H1 (cell line): ENCODE data around the gene PRDM5. TPM values are rescaled to one million over a fixed set of nuclear protein-coding genes. Genes with fewer than 3 reads are reported as not detected.

Experiments used
- HDAC2 ChIP-seq, 2 experiments: fragments of 300-600 bp in 1 of 2; sonication (generic) in 1 of 2; IDR thresholded peaks; 2 replicates each; pipeline ENCODE4 v1.6.1; 2011 to 2012; ENCODE audit warnings: low read depth in 2 of 2, low read length in 2 of 2, mild to moderate bottlenecking in 2 of 2, moderate library complexity in 2 of 2, borderline replicate concordance in 1 of 2, inconsistent platforms in 1 of 2
- JUN ChIP-seq: IDR thresholded peaks from 2 replicates; pipeline ENCODE4 v1.6.1; 2011; ENCODE audit warnings: low read depth, mild to moderate bottlenecking, improper control_type of control experiment, low read length
- RFX5 ChIP-seq: IDR thresholded peaks from 2 replicates; pipeline ENCODE4 v1.6.1; 2011; ENCODE audit warnings: low read depth, low read length, improper control_type of control experiment, borderline replicate concordance
- SRF ChIP-seq: IDR thresholded peaks from 2 replicates; pipeline ENCODE4 v1.6.1; 2011; ENCODE audit warnings: mild to moderate bottlenecking, low read depth, low read length, moderate library complexity
- TEAD4 ChIP-seq: IDR thresholded peaks from 2 replicates; pipeline ENCODE4 v1.6.1; 2012; ENCODE audit warnings: low read depth, low read length, inconsistent platforms, mixed read lengths
- ZNF274 ChIP-seq: IDR thresholded peaks from 2 replicates; pipeline ENCODE4 v1.7.0; 2012; ENCODE audit warnings: low read length, borderline replicate concordance; ENCODE audit errors: extremely low read depth
- polyA plus RNA-seq, 7 experiments: library from polyadenylated mRNA; depleted of rRNA in 3 of 7; stranded (reverse) in 5 of 7; unstranded in 2 of 7; fragments of >200 nt in 5 of 7; fragments of 200-250 nt in 2 of 7; gene quantifications; 1 replicate in 5 of 7; 2 replicates in 1 of 7; 4 replicates in 1 of 7; pipeline versions ENCODE4 v1.2.1 to v1.2.3, GENCODE V29; 2011 to 2013; ENCODE audit warnings: missing spikeins in 2 of 7, mixed read lengths in 2 of 7
- total RNA-seq: library from RNA; stranded (reverse); fragmentation: NEBNext Ultra II Directional; extraction: Animal tissue kit (Norgen Biotek cat#: 25700); gene quantifications from 2 replicates; pipeline ENCODE4 v1.2.1, GENCODE V29; 2021
- TF ChIP-seq, protein P1 (sequence below), 3 experiments: IDR thresholded peaks; 1 replicate in 2 of 3; 2 replicates in 1 of 3; pipeline versions ENCODE4 v1.5.1 to v1.6.1; 2011; ENCODE audit warnings: low read length in 3 of 3, mild to moderate bottlenecking in 3 of 3, inconsistent platforms in 2 of 3, low read depth in 1 of 3, moderate library complexity in 1 of 3; ENCODE audit not compliant: insufficient read depth in 1 of 3; ENCODE audit errors: control extremely low read depth in 1 of 3
- TF ChIP-seq, protein P2 (sequence below): IDR thresholded peaks from 2 replicates; pipeline ENCODE4 v1.6.1; 2012; ENCODE audit warnings: inconsistent platforms
- TF ChIP-seq, protein P3 (sequence below): IDR thresholded peaks from 2 replicates; pipeline ENCODE4 v1.6.1; 2011; ENCODE audit warnings: low read depth, mild to moderate bottlenecking, low read length; ENCODE audit not compliant: insufficient read depth

PRDM5 gene
- total and polyA plus RNA-seq, 2 of the 8 experiments (the other 6 are each of a cell fraction or from before 2014, with no cell fraction given): 8.2 to 23.4 TPM

DNA sequence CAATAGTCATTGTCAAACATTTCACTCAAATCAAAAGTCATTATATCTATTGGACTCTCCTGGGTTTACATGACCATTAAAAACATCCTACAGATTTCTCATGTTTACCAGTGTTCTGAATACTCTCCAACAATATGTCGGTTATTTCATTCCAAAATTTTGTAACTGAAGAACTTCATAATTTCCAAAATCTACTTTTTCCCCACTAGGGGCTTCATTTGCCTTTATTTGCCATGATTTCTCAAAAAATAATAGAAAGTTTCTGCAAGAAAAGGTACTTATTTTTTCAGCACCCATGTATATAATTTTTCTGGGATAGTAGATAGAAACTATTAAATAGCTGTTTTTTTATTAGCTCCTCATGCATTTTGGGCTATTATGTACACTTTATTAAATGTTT lies 49.0 kb downstream of the PRDM5 start (continued):
- TF ChIP-seq, protein P1, sequence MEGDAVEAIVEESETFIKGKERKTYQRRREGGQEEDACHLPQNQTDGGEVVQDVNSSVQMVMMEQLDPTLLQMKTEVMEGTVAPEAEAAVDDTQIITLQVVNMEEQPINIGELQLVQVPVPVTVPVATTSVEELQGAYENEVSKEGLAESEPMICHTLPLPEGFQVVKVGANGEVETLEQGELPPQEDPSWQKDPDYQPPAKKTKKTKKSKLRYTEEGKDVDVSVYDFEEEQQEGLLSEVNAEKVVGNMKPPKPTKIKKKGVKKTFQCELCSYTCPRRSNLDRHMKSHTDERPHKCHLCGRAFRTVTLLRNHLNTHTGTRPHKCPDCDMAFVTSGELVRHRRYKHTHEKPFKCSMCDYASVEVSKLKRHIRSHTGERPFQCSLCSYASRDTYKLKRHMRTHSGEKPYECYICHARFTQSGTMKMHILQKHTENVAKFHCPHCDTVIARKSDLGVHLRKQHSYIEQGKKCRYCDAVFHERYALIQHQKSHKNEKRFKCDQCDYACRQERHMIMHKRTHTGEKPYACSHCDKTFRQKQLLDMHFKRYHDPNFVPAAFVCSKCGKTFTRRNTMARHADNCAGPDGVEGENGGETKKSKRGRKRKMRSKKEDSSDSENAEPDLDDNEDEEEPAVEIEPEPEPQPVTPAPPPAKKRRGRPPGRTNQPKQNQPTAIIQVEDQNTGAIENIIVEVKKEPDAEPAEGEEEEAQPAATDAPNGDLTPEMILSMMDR (IDR thresholded peaks at IDR 0.05; ENCODE audit: control extremely low read depth in 1 of 3, insufficient read depth in 1 of 3, low read depth in 1 of 3, low read length in 3 of 3): no peak
- TF ChIP-seq HDAC2 (IDR thresholded peaks at IDR 0.05; ENCODE audit: borderline replicate concordance in 1 of 2, low read depth in 2 of 2, low read length in 2 of 2) (no peak), TEAD4 (no peak), JUN (no peak), ZNF274 (no peak), SRF (no peak), RFX5 (no peak)
- TF ChIP-seq, protein P2, sequence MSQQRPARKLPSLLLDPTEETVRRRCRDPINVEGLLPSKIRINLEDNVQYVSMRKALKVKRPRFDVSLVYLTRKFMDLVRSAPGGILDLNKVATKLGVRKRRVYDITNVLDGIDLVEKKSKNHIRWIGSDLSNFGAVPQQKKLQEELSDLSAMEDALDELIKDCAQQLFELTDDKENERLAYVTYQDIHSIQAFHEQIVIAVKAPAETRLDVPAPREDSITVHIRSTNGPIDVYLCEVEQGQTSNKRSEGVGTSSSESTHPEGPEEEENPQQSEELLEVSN: no peak
- TF ChIP-seq, protein P3, sequence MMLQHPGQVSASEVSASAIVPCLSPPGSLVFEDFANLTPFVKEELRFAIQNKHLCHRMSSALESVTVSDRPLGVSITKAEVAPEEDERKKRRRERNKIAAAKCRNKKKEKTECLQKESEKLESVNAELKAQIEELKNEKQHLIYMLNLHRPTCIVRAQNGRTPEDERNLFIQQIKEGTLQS: no peak
